Trophoblast cell (in vitro differentiated cells and primary cell): ENCODE results near the gene NFATC2.
A peak's percentile ranks its signal among the peaks of the same experiment; 100 is the strongest.

Source experiments
- DNase-seq, 2 donors: peaks; one replicate each; pipeline ENCODE4 v3.0.0-alpha.2; 2016
- H2AFZ ChIP-seq: 2 replicates; pipeline ENCODE4 v1.6.1; 2013; ENCODE audit warnings: low read length, moderate library complexity, mild to moderate bottlenecking; ENCODE audit not compliant: insufficient read depth, poor library complexity
- H2AK5ac ChIP-seq: 2 replicates; pipeline ENCODE4 v1.6.1; 2013; ENCODE audit warnings: mild to moderate bottlenecking, low read length
- H2BK120ac ChIP-seq: 2 replicates; pipeline ENCODE4 v1.6.1; 2013; ENCODE audit warnings: low read length, mild to moderate bottlenecking, moderate library complexity; ENCODE audit not compliant: insufficient read depth, poor library complexity
- H2BK12ac ChIP-seq: 2 replicates; pipeline ENCODE4 v1.6.1; 2013; ENCODE audit warnings: mild to moderate bottlenecking, low read length, moderate library complexity
- H2BK5ac ChIP-seq: 2 replicates; pipeline ENCODE4 v1.6.1; 2013; ENCODE audit warnings: low read length, low read depth, moderate library complexity, mild to moderate bottlenecking; ENCODE audit not compliant: poor library complexity
- H3K14ac ChIP-seq: 2 replicates; pipeline ENCODE4 v1.6.1; 2013; ENCODE audit warnings: mild to moderate bottlenecking, low read length
- H3K18ac ChIP-seq: 2 replicates; pipeline ENCODE4 v1.6.1; 2013; ENCODE audit warnings: mild to moderate bottlenecking, low read length
- H3K23ac ChIP-seq: 2 replicates; pipeline ENCODE4 v1.6.1; 2013; ENCODE audit warnings: low read length
- H3K27ac ChIP-seq: 2 replicates; pipeline ENCODE4 v1.5.1; 2013; ENCODE audit warnings: low read depth, mild to moderate bottlenecking, inconsistent platforms, low read length, moderate library complexity
- H3K27me3 ChIP-seq: 2 replicates; pipeline ENCODE4 v1.6.1; 2013; ENCODE audit warnings: inconsistent platforms, mild to moderate bottlenecking, low read length, moderate library complexity; ENCODE audit not compliant: insufficient read depth
- H3K36me3 ChIP-seq, 2 experiments: 1 replicate in 1 of 2; 2 replicates in 1 of 2; pipeline ENCODE4 v1.6.1; 2013; ENCODE audit warnings: low read length in 2 of 2, mild to moderate bottlenecking in 2 of 2, moderate library complexity in 1 of 2; ENCODE audit not compliant: insufficient read depth in 2 of 2, control insufficient read depth in 1 of 2
- H3K4ac ChIP-seq: 2 replicates; pipeline ENCODE4 v1.6.1; 2013; ENCODE audit warnings: low read depth, mild to moderate bottlenecking, low read length, moderate library complexity
- H3K4me1 ChIP-seq, 2 experiments: 1 replicate in 1 of 2; 2 replicates in 1 of 2; pipeline ENCODE4 v1.6.1; 2013; ENCODE audit warnings: low read length in 2 of 2, mild to moderate bottlenecking in 2 of 2, moderate library complexity in 1 of 2; ENCODE audit not compliant: insufficient read depth in 2 of 2, control insufficient read depth in 1 of 2
- H3K4me2 ChIP-seq: 2 replicates; pipeline ENCODE4 v1.6.1; 2013; ENCODE audit warnings: inconsistent platforms, mild to moderate bottlenecking, low read length, moderate library complexity
- H3K4me3 ChIP-seq: 2 replicates; pipeline ENCODE4 v1.5.1; 2013; ENCODE audit warnings: mild to moderate bottlenecking, low read depth, low read length, inconsistent platforms
- H3K79me1 ChIP-seq: one replicate; pipeline ENCODE4 v1.6.1; 2013; ENCODE audit warnings: low read length
- H3K79me2 ChIP-seq: 2 replicates; pipeline ENCODE4 v1.6.1; 2013; ENCODE audit warnings: low read length, mild to moderate bottlenecking; ENCODE audit not compliant: control insufficient read depth, insufficient read depth, poor library complexity
- H3K9ac ChIP-seq: 2 replicates; pipeline ENCODE4 v1.6.1; 2013; ENCODE audit warnings: mild to moderate bottlenecking, low read length
- H3K9me3 ChIP-seq: 2 replicates; pipeline ENCODE4 v1.6.1; 2013; ENCODE audit warnings: low read depth, mild to moderate bottlenecking, control low read depth, inconsistent platforms, low read length; ENCODE audit not compliant: insufficient read depth
- H4K12ac ChIP-seq: 2 replicates; pipeline ENCODE4 v1.6.1; 2013; ENCODE audit warnings: low read depth, mild to moderate bottlenecking, low read length, moderate library complexity
- H4K8ac ChIP-seq: 2 replicates; pipeline ENCODE4 v1.6.1; 2013; ENCODE audit warnings: low read depth, mild to moderate bottlenecking, low read length, moderate library complexity
- H4K91ac ChIP-seq: one replicate; pipeline ENCODE4 v1.6.1; 2013; ENCODE audit warnings: low read depth, mild to moderate bottlenecking, low read length, moderate library complexity
- WGBS: extraction: QIAGEN DNeasy Blood & Tissue Kit; methylation state at CpG from one replicate; pipeline ENCODE4 v1.1.7; 2013; ENCODE audit warnings: missing lambda C conversion rate; ENCODE audit not compliant: insufficient read length, insufficient coverage; ENCODE audit errors: extremely low coverage; 5-methylcytosine and 5-hydroxymethylcytosine counted together

The NFATC2 gene

GRCh38 chr20:51389543-51390264 is 152.8 kb downstream of the NFATC2 start:
- Histone ChIP-seq H3K4me3 (no peak overlapping the region), H3K79me1 (peaks cover 6% of the 10 kb centered on the region), H2AFZ (no peak overlapping the region), H3K27ac (no peak overlapping the region), H3K4ac (no peak overlapping the region), H2AK5ac (peak overlapping the region; percentile 75), H2BK12ac (peak overlapping the region; percentile 54), H3K79me2 (no peaks in the 10 kb centered on the region), H2BK5ac (no peak overlapping the region), H3K36me3 (peaks cover 5 to 15% of the 10 kb centered on the region in 2 experiments), H2BK120ac (peak overlapping the region; percentile 30), H3K27me3 (no peaks in the 10 kb centered on the region), H3K4me1 (no peaks in the 10 kb centered on the region), H3K4me2 (no peak overlapping the region), H3K9ac (no peak overlapping the region), H3K18ac (no peak overlapping the region), H4K12ac (no peak overlapping the region), H3K9me3 (no peaks in the 10 kb centered on the region), H4K8ac (no peak overlapping the region), H3K14ac (peak overlapping the region; percentile 57), H3K23ac (no peak overlapping the region), H4K91ac (peak overlapping the region; percentile 59)
- WGBS = no CpG with 5 or more reads among the region's 11 CpGs
- DNase-seq = no peak

- Histone ChIP-seq H2BK5ac (no peak overlapping the region), H3K9me3 (no peaks in the 10 kb centered on the region), H3K79me2 (no peaks in the 10 kb centered on the region), H3K4me2 (no peak overlapping the region), H3K79me1 (peaks cover 6% of the 10 kb centered on the region), H2BK120ac (no peak overlapping the region), H2AFZ (no peak overlapping the region), H4K12ac (no peak overlapping the region), H3K18ac (no peak overlapping the region), H2AK5ac (no peak overlapping the region), H3K4ac (no peak overlapping the region), H3K9ac (no peak overlapping the region), H3K4me1 (no peaks in the 10 kb centered on the region), H3K14ac (no peak overlapping the region), H3K23ac (no peak overlapping the region), H4K91ac (no peak overlapping the region), H2BK12ac (no peak overlapping the region), H3K36me3 (peaks cover 5 to 15% of the 10 kb centered on the region in 2 experiments), H3K4me3 (no peak overlapping the region), H3K27ac (no peak overlapping the region), H3K27me3 (no peaks in the 10 kb centered on the region), H4K8ac (no peak overlapping the region)
- no CpG with 5 or more reads among the region's 7 CpGs for WGBS
- no peak for DNase-seq
Measured at GRCh38 chr20:51388756-51389542, 153.6 kb downstream of the NFATC2 start.

DNA sequence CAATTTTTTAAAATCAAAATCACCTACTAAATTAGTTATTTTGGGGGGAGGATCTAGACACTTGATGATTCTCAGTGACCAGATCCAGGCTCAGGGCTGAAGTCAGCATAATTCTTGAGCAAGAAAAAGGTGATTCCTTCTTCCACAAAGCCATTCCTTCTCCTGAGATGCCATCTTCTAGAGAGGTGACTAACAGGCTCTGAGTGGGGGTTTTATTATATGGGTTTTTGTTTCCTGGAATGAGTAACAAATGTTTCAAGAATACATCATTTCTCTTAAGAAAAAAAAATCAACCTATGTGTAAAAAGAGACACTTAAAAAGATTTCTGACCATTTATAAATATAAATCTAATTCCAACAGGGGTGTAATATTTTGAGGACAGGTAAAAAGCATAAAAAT is 154.3 kb downstream of the NFATC2 start:
- H2AK5ac ChIP-seq = no peak overlapping the region
- peaks cover 6% of the 10 kb centered on the region for H3K79me1 ChIP-seq
- H2BK5ac ChIP-seq = no peak overlapping the region
- H2BK12ac ChIP-seq = no peak overlapping the region
- H3K18ac ChIP-seq = no peak overlapping the region
- H3K79me2 ChIP-seq = no peaks in the 10 kb centered on the region
- H3K27me3 ChIP-seq = no peaks in the 10 kb centered on the region
- H3K9ac ChIP-seq = no peak overlapping the region
- H3K14ac ChIP-seq = no peak overlapping the region
- no peak overlapping the region for H3K23ac ChIP-seq
- H3K4ac ChIP-seq = no peak overlapping the region
- H2BK120ac ChIP-seq = no peak overlapping the region
- H3K4me1 ChIP-seq = peaks cover 4% of the 10 kb centered on the region in 2 experiments
- no peak overlapping the region for H4K91ac ChIP-seq
- DNase-seq = peak in 1 of 2 donors; percentile 66
- H3K4me3 ChIP-seq = no peak overlapping the region
- H3K4me2 ChIP-seq = no peak overlapping the region
- no peaks in the 10 kb centered on the region for H3K9me3 ChIP-seq
- H4K8ac ChIP-seq = no peak overlapping the region
- no peak overlapping the region for H4K12ac ChIP-seq
- peaks cover 5 to 15% of the 10 kb centered on the region in 2 experiments for H3K36me3 ChIP-seq
- no peak overlapping the region for H2AFZ ChIP-seq
- no peak overlapping the region for H3K27ac ChIP-seq

DNA sequence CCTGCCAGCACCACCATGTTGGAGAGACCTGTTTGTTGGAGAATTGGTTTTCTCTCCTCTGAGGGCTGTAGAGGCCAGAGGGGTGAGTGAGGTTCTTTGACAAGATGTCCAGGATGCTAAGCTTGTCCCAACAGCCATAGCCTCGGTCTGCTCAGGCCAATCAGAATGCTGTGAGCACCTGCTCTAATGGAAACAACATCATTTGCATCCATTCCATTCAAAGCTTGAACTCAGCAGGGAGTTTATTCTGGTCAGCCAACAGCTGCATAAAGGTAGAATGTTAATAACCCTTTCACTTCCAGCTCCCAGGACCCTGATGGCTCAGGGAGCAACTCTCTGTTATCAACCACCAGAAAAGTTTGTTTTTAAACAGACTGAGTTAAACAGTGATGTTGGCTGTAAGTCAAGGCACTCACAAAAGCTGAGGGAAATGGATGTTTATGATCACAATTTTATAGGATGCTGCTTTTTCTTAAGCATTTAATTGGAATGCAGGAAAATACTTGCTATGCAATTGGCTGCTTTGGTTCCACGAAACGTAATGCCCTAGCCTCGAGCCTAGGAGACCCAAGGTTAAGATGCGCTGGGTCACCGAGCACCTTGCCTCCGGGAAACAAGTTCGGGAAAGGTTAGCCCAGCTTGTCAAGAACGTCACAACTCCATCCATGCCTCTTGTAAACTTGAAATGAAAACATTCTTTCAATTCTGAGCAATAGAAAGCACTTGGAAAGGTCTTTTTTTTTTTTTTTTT is 155.2 kb downstream of the NFATC2 start:
- peaks cover 4% of the 10 kb centered on the region in 2 experiments for H3K4me1 ChIP-seq
- no peak overlapping the region for H2AFZ ChIP-seq
- no peak overlapping the region for H4K12ac ChIP-seq
- no peak overlapping the region for H3K4ac ChIP-seq
- no peak overlapping the region for H3K23ac ChIP-seq
- H3K9ac ChIP-seq = no peak overlapping the region
- no peak overlapping the region for H4K8ac ChIP-seq
- H3K27me3 ChIP-seq = no peaks in the 10 kb centered on the region
- peak overlapping the region; percentile 64 for H2AK5ac ChIP-seq
- H2BK5ac ChIP-seq = no peak overlapping the region
- H3K79me1 ChIP-seq = peaks cover 11% of the 10 kb centered on the region
- H2BK12ac ChIP-seq = no peak overlapping the region
- H3K27ac ChIP-seq = no peak overlapping the region
- no peaks in the 10 kb centered on the region for H3K79me2 ChIP-seq
- WGBS = no CpG with 5 or more reads among the region's 9 CpGs
- no peak for DNase-seq
- H2BK120ac ChIP-seq = peak overlapping the region; percentile 55
- no peak overlapping the region for H3K4me2 ChIP-seq
- no peaks in the 10 kb centered on the region for H3K9me3 ChIP-seq
- H4K91ac ChIP-seq = peak overlapping the region; percentile 41
- H3K4me3 ChIP-seq = no peak overlapping the region
- no peak overlapping the region for H3K18ac ChIP-seq
- H3K14ac ChIP-seq = no peak overlapping the region
- peaks cover 4 to 7% of the 10 kb centered on the region in 2 experiments for H3K36me3 ChIP-seq
